ENCODE data around the gene MAPT.

DNA sequence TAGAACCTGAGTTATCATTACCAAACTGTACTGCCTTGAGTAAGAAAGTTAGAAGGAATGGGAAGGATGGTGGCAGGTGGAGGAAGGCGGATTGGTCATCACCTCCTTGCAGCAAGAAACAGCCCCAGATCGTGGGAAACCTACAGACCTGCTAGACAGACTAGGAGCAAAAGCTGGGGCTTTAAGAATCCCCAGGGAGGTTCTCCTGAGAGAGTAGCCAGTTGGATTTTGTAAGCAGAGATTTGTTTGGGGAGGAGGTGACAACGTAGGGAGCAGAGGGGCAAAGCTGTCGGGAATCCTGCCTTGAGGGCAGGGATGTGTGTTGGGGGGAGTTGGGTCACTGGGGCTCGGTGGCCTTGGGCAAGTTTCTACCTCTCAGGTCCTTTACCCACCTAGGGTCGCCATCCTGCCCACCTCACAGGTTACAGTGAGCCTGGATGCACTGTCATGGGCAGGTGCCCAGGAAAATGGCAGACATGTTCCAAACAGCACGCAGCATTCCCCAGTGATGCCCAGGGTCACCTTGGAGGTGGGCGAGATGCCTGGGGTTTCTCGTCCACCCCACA, 55.5 kb downstream of the MAPT start:
- TF ChIP-seq POLR2A (IDR thresholded peaks at IDR 0.05), result no peak
- TF ChIP-seq CTCF (IDR thresholded peaks at IDR 0.05), result no peak

All from testis (tissue), 2 donors.